ENCODE data around the gene VGLL2. TPM values are rescaled to one million over a fixed set of nuclear protein-coding genes. Genes with fewer than 3 reads are reported as not detected.

Gene VGLL2
- total RNA-seq, 1 experiment from 2014 or later, result not detected

DNA sequence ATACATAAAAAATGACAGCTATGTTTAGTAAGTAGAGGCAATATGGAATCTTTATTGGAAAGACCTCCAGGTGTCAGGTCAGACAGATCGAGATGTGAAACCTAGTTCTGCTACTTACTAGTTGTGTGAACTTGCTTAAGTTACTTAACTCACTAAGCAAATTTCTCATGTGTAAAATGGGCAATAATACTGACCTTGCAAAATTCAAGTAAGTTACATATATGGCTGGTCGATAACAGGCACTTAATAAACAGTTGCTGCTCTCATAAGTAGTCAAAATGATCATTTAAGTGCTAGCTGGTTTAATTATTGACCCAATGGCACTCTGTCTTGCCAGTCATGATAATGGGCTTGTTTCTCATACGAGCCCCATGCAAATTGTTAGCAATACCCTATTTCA is 46.0 kb downstream of the VGLL2 start:
- Histone ChIP-seq H3K27ac (ENCODE audit: low read length) (no peak overlapping the region), H3K36me3 (ENCODE audit: insufficient read depth, low read length) (no peaks in the 10 kb centered on the region), H3K4me3 (ENCODE audit: low read length) (no peak overlapping the region), H3K4me2 (ENCODE audit: low read depth, low read length, poor library complexity, severe bottlenecking) (no peak overlapping the region), H3K79me2 (ENCODE audit: low read length) (no peaks in the 10 kb centered on the region), H4K20me1 (ENCODE audit: insufficient read depth, low read depth, low read length) (no peaks in the 10 kb centered on the region), H3K9ac (ENCODE audit: low read length) (no peak overlapping the region), H3K27me3 (ENCODE audit: low read length) (no peaks in the 10 kb centered on the region), H3K4me1 (ENCODE audit: low read length) (no peaks in the 10 kb centered on the region), H3K9me3 (ENCODE audit: low read length) (no peaks in the 10 kb centered on the region), H2AFZ (ENCODE audit: low read length) (no peak overlapping the region), H3K9me2 (replicated peaks; ENCODE audit: insufficient read depth, low read length) (no peaks in the 10 kb centered on the region)
- DNase-seq, result no peak

GRCh38 chr6:117311726-117312125 is 46.4 kb downstream of the VGLL2 start:
- no peak overlapping the region for H3K4me3 ChIP-seq (ENCODE audit: low read length)
- no peaks in the 10 kb centered on the region for H3K79me2 ChIP-seq (ENCODE audit: low read length)
- no peak overlapping the region for H2AFZ ChIP-seq (ENCODE audit: low read length)
- H3K4me1 ChIP-seq (ENCODE audit: low read length), result no peaks in the 10 kb centered on the region
- H3K36me3 ChIP-seq (ENCODE audit: insufficient read depth, low read length), result no peaks in the 10 kb centered on the region
- H3K9me2 ChIP-seq (replicated peaks; ENCODE audit: insufficient read depth, low read length), result no peaks in the 10 kb centered on the region
- H3K9ac ChIP-seq (ENCODE audit: low read length), result no peak overlapping the region
- no peak overlapping the region for H3K27ac ChIP-seq (ENCODE audit: low read length)
- H3K4me2 ChIP-seq (ENCODE audit: low read depth, low read length, poor library complexity, severe bottlenecking), result no peak overlapping the region
- H3K27me3 ChIP-seq (ENCODE audit: low read length), result no peaks in the 10 kb centered on the region
- H3K9me3 ChIP-seq (ENCODE audit: low read length), result no peaks in the 10 kb centered on the region
- no peak for DNase-seq
- H4K20me1 ChIP-seq (ENCODE audit: insufficient read depth, low read depth, low read length), result no peaks in the 10 kb centered on the region

DNA sequence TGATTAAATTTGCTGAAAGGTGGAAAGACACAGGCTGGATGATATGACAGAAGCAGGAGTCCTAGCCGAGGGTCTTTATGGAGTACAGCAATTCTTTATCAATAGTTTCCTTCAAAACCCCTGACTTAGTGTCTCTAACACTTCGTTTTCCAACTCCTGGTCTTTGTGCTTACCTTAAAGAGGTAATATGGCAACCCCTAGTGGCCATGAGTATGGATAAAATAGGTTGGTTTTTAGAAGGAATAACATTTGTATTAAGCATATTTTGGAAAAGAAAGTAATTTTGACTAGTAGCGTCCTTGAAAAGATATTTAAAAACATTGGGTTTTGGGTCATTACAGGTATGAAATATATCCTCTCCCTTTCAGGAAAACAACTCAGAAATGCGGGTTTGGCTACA is 51.9 kb downstream of the VGLL2 start:
- Histone ChIP-seq H3K79me2 (ENCODE audit: low read length) (no peaks in the 10 kb centered on the region), H3K27ac (ENCODE audit: low read length) (no peak overlapping the region), H4K20me1 (ENCODE audit: insufficient read depth, low read depth, low read length) (no peaks in the 10 kb centered on the region), H3K4me1 (ENCODE audit: low read length) (no peaks in the 10 kb centered on the region), H3K9me2 (replicated peaks; ENCODE audit: insufficient read depth, low read length) (no peaks in the 10 kb centered on the region), H3K9ac (ENCODE audit: low read length) (no peak overlapping the region), H2AFZ (ENCODE audit: low read length) (no peak overlapping the region), H3K27me3 (ENCODE audit: low read length) (no peaks in the 10 kb centered on the region), H3K4me2 (ENCODE audit: low read depth, low read length, poor library complexity, severe bottlenecking) (no peak overlapping the region), H3K36me3 (ENCODE audit: insufficient read depth, low read length) (no peaks in the 10 kb centered on the region), H3K9me3 (ENCODE audit: low read length) (no peaks in the 10 kb centered on the region), H3K4me3 (ENCODE audit: low read length) (no peak overlapping the region)
- peak; percentile 52 for DNase-seq

Small RNA genes within 50 kb of the gene (small RNA-seq; reads per million reads assigned to genes)
- gene RN7SKP18, result not detected

Other genes starting within 250 kb of the VGLL2 start
- not detected in 2 replicates for gene ROS1, start 160.4 kb downstream of the VGLL2 start, total RNA-seq (2014; rRNA removed; shearing (Covaris generic); ENCODE audit: low replicate concordance)
- gene DCBLD1, start 217.1 kb downstream of the VGLL2 start, total RNA-seq (2014; rRNA removed; shearing (Covaris generic); ENCODE audit: low replicate concordance), result not detected in 2 replicates

Data from Karpas-422 (cell line).